A673 (cell line): Measurements from ENCODE around the gene IL36B. TPM values are rescaled to one million over a fixed set of nuclear protein-coding genes. Genes with fewer than 3 reads are reported as not detected.

ENCODE experiments used
- BruUV-seq: library from RNA; stranded (reverse); fragments of 400-500 nt; replicated peaks from 2 replicates; lab custom pipeline; 2021; lab: Mats Ljungman, UMichigan
- CTCF ChIA-PET: fragments of 300-600 bp; sonication (Branson Sonifier 250); formaldehyde crosslinking; loops from one replicate; lab custom pipeline; 2022; ENCODE audit warnings: antibody characterized with exemption; lab: Charles Lee
- POLR2A ChIA-PET: fragments of 300-600 bp; sonication (Branson Sonifier 250); formaldehyde crosslinking; loops from one replicate; lab custom pipeline; 2022; ENCODE audit warnings: antibody characterized with exemption; ENCODE audit not compliant: low non-redundant PET; lab: Charles Lee
- DNase-seq: peaks from one replicate; pipeline ENCODE4 v3.0.0-alpha.2; 2015; ENCODE audit warnings: low spot score
- H3K27ac ChIP-seq: fragments of 200-600 bp; sonication (generic); 2 replicates; pipeline ENCODE4 v1.5.1; 2016; ENCODE audit warnings: mixed run types, low read depth, mild to moderate bottlenecking, mixed read lengths, antibody characterized with exemption, low read length; ENCODE audit not compliant: poor library complexity, severe bottlenecking
- H3K27me3 ChIP-seq: fragments of 200-600 bp; sonication (generic); replicated peaks from 2 replicates; pipeline ENCODE4 v1.6.1; 2017; ENCODE audit warnings: mixed run types, low read depth, mild to moderate bottlenecking, mixed read lengths, antibody characterized with exemption, low read length; ENCODE audit not compliant: insufficient read depth, poor library complexity
- H3K36me3 ChIP-seq: fragments of 200-600 bp; sonication (generic); 2 replicates; pipeline ENCODE4 v1.6.1; 2016; ENCODE audit warnings: mixed run types, mild to moderate bottlenecking, mixed read lengths, antibody characterized with exemption, low read length; ENCODE audit not compliant: insufficient read depth, poor library complexity, severe bottlenecking
- H3K4me1 ChIP-seq: fragments of 200-600 bp; sonication (generic); 2 replicates; pipeline ENCODE4 v1.6.1; 2017; ENCODE audit warnings: mixed run types, mild to moderate bottlenecking, mixed read lengths, antibody characterized with exemption, low read length; ENCODE audit not compliant: insufficient read depth, poor library complexity, severe bottlenecking
- H3K4me3 ChIP-seq: fragments of 200-600 bp; sonication (generic); 2 replicates; pipeline ENCODE4 v1.5.1; 2016; ENCODE audit warnings: low read depth, mixed run types, mild to moderate bottlenecking, mixed read lengths, low read length; ENCODE audit not compliant: poor library complexity, severe bottlenecking
- H3K9me3 ChIP-seq: fragments of 200-600 bp; sonication (generic); 2 replicates; pipeline ENCODE4 v1.6.1; 2016; ENCODE audit warnings: mixed run types, low read depth, mild to moderate bottlenecking, mixed read lengths, antibody characterized with exemption, low read length; ENCODE audit not compliant: poor library complexity, severe bottlenecking
- CTCF ChIP-seq: fragments of 300-800, 200-600 bp; sonication (generic); conservative IDR thresholded peaks from 2 replicates; pipeline ENCODE4 v1.5.1; 2017; ENCODE audit warnings: low read depth, mild to moderate bottlenecking, antibody characterized with exemption, low read length, moderate library complexity, mixed read lengths
- EZH2 ChIP-seq: fragments of 200-600 bp; sonication (generic); IDR thresholded peaks from 2 replicates; pipeline ENCODE4 v1.6.1; 2017; ENCODE audit warnings: borderline replicate concordance, low read depth, mild to moderate bottlenecking, mixed read lengths, antibody characterized with exemption, low read length; ENCODE audit not compliant: poor library complexity, severe bottlenecking
- intact Hi-C: fragments of 100-400 bp; cut with micrococcal nuclease; formaldehyde crosslinking; loops from one replicate; pipeline ENCODE4 v1.10.0; 2022; ENCODE audit not compliant: unreplicated experiment
- total RNA-seq: library from RNA; stranded (reverse); gene quantifications from 2 replicates; pipeline ENCODE4 v1.2.3, GENCODE V29; 2021

Gene IL36B
- total RNA-seq, 1 experiment from 2014 or later = not detected

GRCh38 chr2:112993831-112994230, 58.8 kb downstream of the IL36B start:
- no peaks in the 10 kb centered on the region for H3K9me3 ChIP-seq
- H3K4me1 ChIP-seq = no peaks in the 10 kb centered on the region
- CTCF ChIA-PET = no interaction called here
- no TSS peak for BruUV-seq
- TF ChIP-seq CTCF (no peak), EZH2 (no peak)
- DNase-seq = no peak
- intact Hi-C loops = no loop called here
- POLR2A ChIA-PET = no interaction called here
- H3K27ac ChIP-seq = no peak overlapping the region
- H3K27me3 ChIP-seq = peaks cover 24% of the 10 kb centered on the region
- H3K4me3 ChIP-seq = no peak overlapping the region
- no peaks in the 10 kb centered on the region for H3K36me3 ChIP-seq

- CTCF ChIA-PET = no interaction called here
- intact Hi-C loops = no loop called here
Measured at GRCh38 chr2:112989611-112990010, 63.1 kb downstream of the IL36B start.

GRCh38 chr2:112985090-112985489, 67.6 kb downstream of the IL36B start:
- no peaks in the 10 kb centered on the region for H3K9me3 ChIP-seq
- H3K4me3 ChIP-seq = no peak overlapping the region

More at GRCh38 chr2:112989611-112990010, 63.1 kb downstream of the IL36B start:
- POLR2A ChIA-PET = no interaction called here
- Histone ChIP-seq H3K27ac (no peak overlapping the region), H3K4me1 (no peaks in the 10 kb centered on the region), H3K27me3 (peaks cover 11% of the 10 kb centered on the region), H3K36me3 (no peaks in the 10 kb centered on the region), H3K4me3 (no peak overlapping the region), H3K9me3 (no peaks in the 10 kb centered on the region)
- DNase-seq = no peak
- BruUV-seq = no TSS peak
- TF ChIP-seq EZH2 (no peak), CTCF (no peak)

More at GRCh38 chr2:112985090-112985489, 67.6 kb downstream of the IL36B start:
- Histone ChIP-seq H3K27me3 (peaks cover 29% of the 10 kb centered on the region), H3K27ac (no peak overlapping the region), H3K4me1 (no peaks in the 10 kb centered on the region), H3K36me3 (no peaks in the 10 kb centered on the region)
- POLR2A ChIA-PET = no interaction called here
- CTCF ChIA-PET = no interaction called here
- intact Hi-C loops = no loop called here
- no peak for DNase-seq
- no TSS peak for BruUV-seq
- TF ChIP-seq EZH2 = no peak
- TF ChIP-seq CTCF = no peak
